ENCODE data around the gene DPP6. TPM values are rescaled to one million over a fixed set of nuclear protein-coding genes. Genes with fewer than 3 reads are reported as not detected.

DPP6 gene
- total and polyA plus RNA-seq, 9 of the 15 experiments (the other 6 are each of a cell fraction or from before 2014, with no cell fraction given): not detected

DNA sequence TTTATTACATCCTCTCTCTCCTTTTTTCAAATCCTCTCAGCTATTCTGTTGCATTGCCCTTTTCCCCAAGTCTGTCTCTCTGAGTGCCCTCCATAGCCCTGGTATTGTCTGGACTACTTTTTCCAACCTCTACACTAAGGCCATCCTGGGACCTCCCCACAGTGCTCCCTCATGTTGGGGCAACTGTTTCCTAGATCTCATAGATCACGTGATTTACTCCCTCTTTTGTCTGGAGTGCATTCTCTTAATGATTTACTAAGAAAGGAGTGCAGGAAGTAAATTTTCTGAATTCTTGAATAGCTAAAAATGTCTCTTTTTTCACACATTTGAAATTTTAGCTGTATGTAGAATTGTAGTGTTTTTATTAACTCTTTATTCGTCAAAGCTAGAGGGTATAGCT is 733.7 kb downstream of the DPP6 start:
- DNase-seq (ENCODE audit: extremely low read depth in 1 of 4, low spot score in 3 of 4) (no peak), ATAC-seq (no peak), FAIRE-seq (no peak)
- in situ Hi-C loops (cut with MboI): loop anchor here (25.0 kb wide), 1 partner anchor 724 kb away; the partner anchor contains the start of gene DPP6
- Histone ChIP-seq H3K27ac (ENCODE audit: extremely low read depth, low read depth, low read length) (no peak overlapping the region), H3K9me3 (replicated peaks; ENCODE audit: control insufficient read depth, insufficient read depth, low read depth, low read length) (no peaks in the 10 kb centered on the region), H3K9ac (ENCODE audit: insufficient read depth in 1 of 2, low read depth in 2 of 2, low read length in 2 of 2) (no peak overlapping the region), H4K20me1 (replicated peaks; ENCODE audit: control insufficient read depth, insufficient read depth, low read length) (no peaks in the 10 kb centered on the region), H3K79me2 (ENCODE audit: control insufficient read depth, insufficient read depth, low read length) (no peaks in the 10 kb centered on the region), H2AFZ (ENCODE audit: low read depth, low read length) (no peak overlapping the region), H3K4me3 (no peak overlapping the region), H3K9me1 (ENCODE audit: control insufficient read depth, insufficient read depth, low read length) (no peaks in the 10 kb centered on the region), H3K27me3 (ENCODE audit: control insufficient read depth in 2 of 2, insufficient read depth in 2 of 2, low read length in 2 of 2) (peaks cover 9 to 20% of the 10 kb centered on the region in 2 experiments; a peak in 4 of 5 replicates), H3K4me1 (replicated peaks in 1 of 2; ENCODE audit: control insufficient read depth in 2 of 2, insufficient read depth in 2 of 2, low read length in 2 of 2) (no peaks in the 10 kb centered on the region), H3K36me3 (ENCODE audit: control insufficient read depth, insufficient read depth, low read length) (no peaks in the 10 kb centered on the region), H3K4me2 (ENCODE audit: insufficient read depth, low read length) (no peak overlapping the region)
- POLR2A ChIA-PET: interaction anchor here (1.7 kb wide), 1 partner anchor 146 kb away, joined by 4 read pairs; no protein-coding TSS in a partner anchor
- 0% methylated on average over 2 of the region's 2 CpGs for WGBS (ENCODE audit: insufficient coverage, low coverage, missing lambda C conversion rate)
- intact Hi-C loops (cut with micrococcal nuclease): loop anchor here (10.0 kb wide), 1 partner anchor 271 kb away; no protein-coding TSS in a partner anchor
- TF ChIP-seq RAD51 (IDR thresholded peaks at IDR 0.05; ENCODE audit: borderline replicate concordance, low read depth) (peak; percentile 32; the same call in 1 of the 2 replicates), HLTF (IDR thresholded peaks at IDR 0.05) (no peak), SRSF1 (IDR thresholded peaks at IDR 0.05; ENCODE audit: low read depth, low read length) (no peak), WHSC1 (IDR thresholded peaks at IDR 0.05; ENCODE audit: low read length) (no peak), RBM25 (IDR thresholded peaks at IDR 0.05; ENCODE audit: low read depth, low read length, severe bottlenecking) (no peak), PCBP2 (IDR thresholded peaks at IDR 0.05; ENCODE audit: low read depth, low read length, poor library complexity, severe bottlenecking) (no peak), TBL1XR1 (IDR thresholded peaks at IDR 0.05; ENCODE audit: low read length in 2 of 2) (no peak), ESRRB (CRISPR knock-in tag; IDR thresholded peaks at IDR 0.05; ENCODE audit: borderline replicate concordance) (no peak)
- TF ChIP-seq, protein P1, sequence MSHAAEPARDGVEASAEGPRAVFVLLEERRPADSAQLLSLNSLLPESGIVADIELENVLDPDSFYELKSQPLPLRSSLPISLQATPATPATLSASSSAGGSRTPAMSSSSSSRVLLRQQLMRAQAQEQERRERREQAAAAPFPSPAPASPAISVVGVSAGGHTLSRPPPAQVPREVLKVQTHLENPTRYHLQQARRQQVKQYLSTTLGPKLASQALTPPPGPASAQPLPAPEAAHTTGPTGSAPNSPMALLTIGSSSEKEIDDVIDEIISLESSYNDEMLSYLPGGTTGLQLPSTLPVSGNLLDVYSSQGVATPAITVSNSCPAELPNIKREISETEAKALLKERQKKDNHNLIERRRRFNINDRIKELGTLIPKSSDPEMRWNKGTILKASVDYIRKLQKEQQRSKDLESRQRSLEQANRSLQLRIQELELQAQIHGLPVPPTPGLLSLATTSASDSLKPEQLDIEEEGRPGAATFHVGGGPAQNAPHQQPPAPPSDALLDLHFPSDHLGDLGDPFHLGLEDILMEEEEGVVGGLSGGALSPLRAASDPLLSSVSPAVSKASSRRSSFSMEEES (CRISPR knock-in tag; IDR thresholded peaks at IDR 0.05): peak; percentile 87
- CTCF ChIA-PET (ENCODE audit: low intra/inter-chr PET ratio): no interaction called here
- BruUV-seq (replicated peaks): no TSS peak
